Transverse colon (tissue), 4 donors: Measurements from ENCODE around the gene TRIM54.

Source experiments
- CTCF ChIP-seq, 5 experiments: fragments of 200-600 bp in 3 of 5; fragments of 450-650 bp in 2 of 5; sonication (generic) in 3 of 5; IDR thresholded peaks; 1 replicate in 2 of 5; 2 replicates in 3 of 5; pipeline ENCODE4 v1.5.1; 2016 to 2017; ENCODE audit warnings: antibody characterized with exemption in 5 of 5, inconsistent platforms in 3 of 5, mild to moderate bottlenecking in 2 of 5, moderate library complexity in 1 of 5
- POLR2A ChIP-seq: fragments of 450-650 bp; IDR thresholded peaks from one replicate; pipeline ENCODE4 v1.6.1; 2016; ENCODE audit warnings: antibody characterized with exemption, mild to moderate bottlenecking, moderate library complexity
- POLR2AphosphoS5 ChIP-seq, 3 donors: sonication (generic); formaldehyde crosslinking; IDR thresholded peaks; one replicate each; pipeline ENCODE4 v1.6.1; 2016; ENCODE audit warnings: antibody characterized with exemption in 3 of 3

- TF ChIP-seq POLR2A (no peak), CTCF (IDR thresholded peaks at IDR 0.05) (no peak), POLR2AphosphoS5 (IDR thresholded peaks at IDR 0.05) (no peak)
Measured at GRCh38 chr2:27270131-27270530, 12.1 kb upstream of the TRIM54 start.
